PC-3 (cell line): ENCODE results near the gene RAB29. TPM values are rescaled to one million over a fixed set of nuclear protein-coding genes. Genes with fewer than 3 reads are reported as not detected.

Source experiments
- ATAC-seq: fragments of 200-7000 bp; cut with Tn5 transposase; 2 replicates; pipeline ENCODE4 v1.9.1; 2020; ENCODE audit warnings: mild to moderate bottlenecking, moderate library complexity
- BruUV-seq: library from RNA; stranded (reverse); fragments of 400-500 nt; replicated peaks from 2 replicates; lab custom pipeline; 2021; lab: Mats Ljungman, UMichigan
- CTCF ChIA-PET: fragments of 300-600 bp; sonication (Branson Sonifier 250); formaldehyde crosslinking; loops from one replicate; lab custom pipeline; 2022; ENCODE audit warnings: antibody characterized with exemption; lab: Charles Lee
- POLR2A ChIA-PET: fragments of 300-600 bp; sonication (Branson Sonifier 250); formaldehyde crosslinking; loops from one replicate; lab custom pipeline; 2022; ENCODE audit warnings: antibody characterized with exemption; ENCODE audit not compliant: unreplicated experiment; lab: Charles Lee
- DNase-seq: peaks from one replicate; pipeline ENCODE4 v3.0.0-alpha.2; 2015
- H2AFZ ChIP-seq: fragments of 300-600 bp; sonication (generic); 2 replicates; pipeline ENCODE4 v1.6.0; 2016; ENCODE audit warnings: antibody characterized with exemption, low read length
- H3F3A ChIP-seq: fragments of 300-600 bp; sonication (generic); one replicate; pipeline ENCODE4 v1.6.0; 2017; ENCODE audit warnings: antibody characterized with exemption, low read length, control low read depth, mild to moderate bottlenecking; ENCODE audit not compliant: unreplicated experiment
- H3K27ac ChIP-seq: fragments of 300-600 bp; sonication (generic); 2 replicates; pipeline ENCODE4 v1.5.1; 2016; ENCODE audit warnings: mild to moderate bottlenecking, low read length
- H3K27me3 ChIP-seq: fragments of 300-600 bp; sonication (generic); 2 replicates; pipeline ENCODE4 v1.6.1; 2016; ENCODE audit warnings: low read length, mixed read lengths
- H3K36me3 ChIP-seq: fragments of 300-600 bp; sonication (generic); 2 replicates; pipeline ENCODE4 v1.6.1; 2016; ENCODE audit warnings: low read depth, mixed run types, low read length, mixed read lengths
- H3K4me1 ChIP-seq: fragments of 300-600 bp; sonication (generic); 2 replicates; pipeline ENCODE4 v1.5.1; 2016; ENCODE audit warnings: low read length; ENCODE audit not compliant: insufficient read depth
- H3K4me2 ChIP-seq: fragments of 300-600 bp; sonication (generic); 2 replicates; pipeline ENCODE4 v1.6.0; 2016; ENCODE audit warnings: low read length
- H3K4me3 ChIP-seq: fragments of 300-600 bp; sonication (generic); 2 replicates; pipeline ENCODE4 v1.5.1; 2016; ENCODE audit warnings: mild to moderate bottlenecking, low read length, mixed read lengths
- H3K79me2 ChIP-seq: fragments of 300-600 bp; sonication (generic); 2 replicates; pipeline ENCODE4 v1.6.1; 2017; ENCODE audit warnings: low read length, mixed read lengths
- H3K9ac ChIP-seq: fragments of 300-600 bp; sonication (generic); 2 replicates; pipeline ENCODE4 v1.6.0; 2016; ENCODE audit warnings: mild to moderate bottlenecking, low read length
- H3K9me2 ChIP-seq: fragments of 300-600 bp; sonication (generic); replicated peaks from 2 replicates; pipeline ENCODE4 v1.6.1; 2016; ENCODE audit warnings: mixed run types, low read length, mixed read lengths
- H3K9me3 ChIP-seq: fragments of 300-600 bp; sonication (generic); 2 replicates; pipeline ENCODE4 v1.6.1; 2016; ENCODE audit warnings: low read length, mixed read lengths
- H4K20me1 ChIP-seq: fragments of 300-600 bp; sonication (generic); 2 replicates; pipeline ENCODE4 v1.6.1; 2016; ENCODE audit warnings: low read length, mixed read lengths
- EZH2 ChIP-seq: fragments of 300-600 bp; sonication (generic); IDR thresholded peaks from one replicate; pipeline ENCODE4 v1.6.1; 2017; ENCODE audit warnings: antibody characterized with exemption, mild to moderate bottlenecking, low read length; ENCODE audit not compliant: unreplicated experiment
- EZH2phosphoT487 ChIP-seq: fragments of 300-600 bp; sonication (generic); IDR thresholded peaks from 2 replicates; pipeline ENCODE4 v1.6.1; 2018; ENCODE audit warnings: mild to moderate bottlenecking, antibody characterized with exemption, low read length, borderline replicate concordance
- intact Hi-C: fragments of 100-400 bp; cut with micrococcal nuclease; formaldehyde crosslinking; loops from 2 replicates; pipeline ENCODE4 v1.9.0; 2023
- total RNA-seq: library from RNA; depleted of rRNA; stranded (reverse); fragments of >200 nt; gene quantifications from 2 replicates; pipeline ENCODE4 v1.2.3, GENCODE V29; 2014
- TF ChIP-seq, protein P1 (sequence below): fragments of 300-600 bp; sonication (generic); conservative IDR thresholded peaks from 2 replicates; pipeline ENCODE4 v1.5.1; 2017; ENCODE audit warnings: antibody characterized with exemption, low read depth, mild to moderate bottlenecking, low read length

RAB29 gene
- total RNA-seq, 1 experiment from 2014 or later: 7.4 TPM

- no peak for ATAC-seq
- Histone ChIP-seq H3K27me3 (no peaks in the 10 kb centered on the region), H3K9me2 (no peaks in the 10 kb centered on the region), H3K36me3 (no peaks in the 10 kb centered on the region), H3K4me2 (no peak overlapping the region), H3K79me2 (no peaks in the 10 kb centered on the region), H4K20me1 (no peaks in the 10 kb centered on the region), H3K4me3 (no peak overlapping the region), H3K9ac (no peak overlapping the region), H2AFZ (no peak overlapping the region), H3K9me3 (no peaks in the 10 kb centered on the region), H3K4me1 (no peaks in the 10 kb centered on the region), H3K27ac (no peak overlapping the region), H3F3A (no peaks in the 10 kb centered on the region)
- BruUV-seq: no TSS peak
- POLR2A ChIA-PET: no interaction called here
- CTCF ChIA-PET: interaction anchor here (0.9 kb wide), 1 partner anchor 194 kb away, joined by 3 read pairs; no protein-coding TSS in a partner anchor
- intact Hi-C loops: no loop called here
- no peak for TF ChIP-seq EZH2phosphoT487
- no peak for DNase-seq
Observed at GRCh38 chr1:205782627-205783432, 7.5 kb upstream of the RAB29 start.

GRCh38 chr1:205780335-205780734 lies 5.1 kb upstream of the RAB29 start:
- BruUV-seq: no TSS peak
- no peak overlapping the region for H3K9ac ChIP-seq
- TF ChIP-seq, protein P1, sequence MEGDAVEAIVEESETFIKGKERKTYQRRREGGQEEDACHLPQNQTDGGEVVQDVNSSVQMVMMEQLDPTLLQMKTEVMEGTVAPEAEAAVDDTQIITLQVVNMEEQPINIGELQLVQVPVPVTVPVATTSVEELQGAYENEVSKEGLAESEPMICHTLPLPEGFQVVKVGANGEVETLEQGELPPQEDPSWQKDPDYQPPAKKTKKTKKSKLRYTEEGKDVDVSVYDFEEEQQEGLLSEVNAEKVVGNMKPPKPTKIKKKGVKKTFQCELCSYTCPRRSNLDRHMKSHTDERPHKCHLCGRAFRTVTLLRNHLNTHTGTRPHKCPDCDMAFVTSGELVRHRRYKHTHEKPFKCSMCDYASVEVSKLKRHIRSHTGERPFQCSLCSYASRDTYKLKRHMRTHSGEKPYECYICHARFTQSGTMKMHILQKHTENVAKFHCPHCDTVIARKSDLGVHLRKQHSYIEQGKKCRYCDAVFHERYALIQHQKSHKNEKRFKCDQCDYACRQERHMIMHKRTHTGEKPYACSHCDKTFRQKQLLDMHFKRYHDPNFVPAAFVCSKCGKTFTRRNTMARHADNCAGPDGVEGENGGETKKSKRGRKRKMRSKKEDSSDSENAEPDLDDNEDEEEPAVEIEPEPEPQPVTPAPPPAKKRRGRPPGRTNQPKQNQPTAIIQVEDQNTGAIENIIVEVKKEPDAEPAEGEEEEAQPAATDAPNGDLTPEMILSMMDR: no peak
- TF ChIP-seq EZH2: no peak
- no peak for TF ChIP-seq EZH2phosphoT487
- H2AFZ ChIP-seq: no peak overlapping the region
- intact Hi-C loops: no loop called here
- peaks cover 4% of the 10 kb centered on the region; the same call in 1 of the 2 replicates for H3K4me1 ChIP-seq
- no peak overlapping the region for H3K4me2 ChIP-seq
- H3K4me3 ChIP-seq: no peak overlapping the region
- DNase-seq: no peak
- POLR2A ChIA-PET: no interaction called here
- H3K27me3 ChIP-seq: no peaks in the 10 kb centered on the region
- no peak for ATAC-seq
- H3K9me3 ChIP-seq: no peaks in the 10 kb centered on the region
- H3K9me2 ChIP-seq: no peaks in the 10 kb centered on the region
- H3K79me2 ChIP-seq: no peaks in the 10 kb centered on the region
- no peaks in the 10 kb centered on the region for H4K20me1 ChIP-seq
- CTCF ChIA-PET: no interaction called here
- no peaks in the 10 kb centered on the region for H3K36me3 ChIP-seq
- H3F3A ChIP-seq: no peaks in the 10 kb centered on the region
- no peak overlapping the region for H3K27ac ChIP-seq

DNA sequence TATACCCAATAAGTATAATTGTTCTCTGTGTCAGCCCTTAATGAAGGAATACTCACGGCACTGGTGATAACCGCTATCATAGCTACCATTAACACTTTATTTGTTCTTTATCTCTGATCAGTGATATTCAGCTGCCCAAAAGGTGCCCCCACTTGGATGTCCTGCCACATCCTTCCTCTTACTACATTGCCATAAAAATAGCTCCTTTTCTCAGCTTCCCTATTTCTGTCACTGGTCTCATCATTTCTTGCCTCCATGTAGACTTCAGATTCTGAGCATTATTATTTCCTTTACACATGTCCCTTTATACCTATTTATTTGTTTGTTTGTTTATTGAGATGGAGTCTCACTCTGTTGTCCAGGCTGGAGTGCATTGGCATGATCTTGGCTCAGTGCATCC lies 2.7 kb upstream of the RAB29 start:
- Histone ChIP-seq H3K27ac (no peak overlapping the region), H3F3A (no peaks in the 10 kb centered on the region), H3K9me2 (no peaks in the 10 kb centered on the region), H3K4me1 (peaks cover 9% of the 10 kb centered on the region), H3K36me3 (no peaks in the 10 kb centered on the region), H3K4me3 (no peak overlapping the region), H4K20me1 (no peaks in the 10 kb centered on the region), H3K27me3 (no peaks in the 10 kb centered on the region), H3K9ac (no peak overlapping the region), H3K9me3 (no peaks in the 10 kb centered on the region), H3K4me2 (no peak overlapping the region), H3K79me2 (no peaks in the 10 kb centered on the region), H2AFZ (no peak overlapping the region)
- DNase-seq (no peak), ATAC-seq (no peak)
- ChIA-PET CTCF (interaction anchor here (0.7 kb wide), 1 partner anchor 192 kb away, joined by 3 read pairs; no protein-coding TSS in a partner anchor), POLR2A (no interaction called here)
- BruUV-seq: no TSS peak
- TF ChIP-seq EZH2 (no peak), EZH2phosphoT487 (no peak)
- TF ChIP-seq, protein P1: no peak
- intact Hi-C loops: no loop called here
